ENCODE results near the gene ZNF530.

GRCh38 chr19:57578487-57579205 is 21.0 kb upstream of the ZNF530 start, which contains the start of gene ZNF416:
- TF ChIP-seq JUND (IDR thresholded peaks at IDR 0.05) (no peak), POLR2AphosphoS5 (IDR thresholded peaks at IDR 0.05; ENCODE audit: low read depth, low read length) (no peak; the same call in 1 of the 2 replicates), EZH2phosphoT487 (IDR thresholded peaks at IDR 0.05; ENCODE audit: borderline replicate concordance) (no peak), CTCF (IDR thresholded peaks at IDR 0.05 in 2 of 3, conservative IDR thresholded peaks at IDR 0.05 in 1 of 3; ENCODE audit: borderline replicate concordance in 1 of 3, insufficient read depth in 1 of 3, low read depth in 2 of 3, low read length in 2 of 3) (0 out of 6 replicates have a peak, but pooled peaks of 2 of the 3 experiments have one; percentile 9 to 12)

All from HCT116 (cell line).